ENCODE results near the gene SDHB.

Gene SDHB

DNA sequence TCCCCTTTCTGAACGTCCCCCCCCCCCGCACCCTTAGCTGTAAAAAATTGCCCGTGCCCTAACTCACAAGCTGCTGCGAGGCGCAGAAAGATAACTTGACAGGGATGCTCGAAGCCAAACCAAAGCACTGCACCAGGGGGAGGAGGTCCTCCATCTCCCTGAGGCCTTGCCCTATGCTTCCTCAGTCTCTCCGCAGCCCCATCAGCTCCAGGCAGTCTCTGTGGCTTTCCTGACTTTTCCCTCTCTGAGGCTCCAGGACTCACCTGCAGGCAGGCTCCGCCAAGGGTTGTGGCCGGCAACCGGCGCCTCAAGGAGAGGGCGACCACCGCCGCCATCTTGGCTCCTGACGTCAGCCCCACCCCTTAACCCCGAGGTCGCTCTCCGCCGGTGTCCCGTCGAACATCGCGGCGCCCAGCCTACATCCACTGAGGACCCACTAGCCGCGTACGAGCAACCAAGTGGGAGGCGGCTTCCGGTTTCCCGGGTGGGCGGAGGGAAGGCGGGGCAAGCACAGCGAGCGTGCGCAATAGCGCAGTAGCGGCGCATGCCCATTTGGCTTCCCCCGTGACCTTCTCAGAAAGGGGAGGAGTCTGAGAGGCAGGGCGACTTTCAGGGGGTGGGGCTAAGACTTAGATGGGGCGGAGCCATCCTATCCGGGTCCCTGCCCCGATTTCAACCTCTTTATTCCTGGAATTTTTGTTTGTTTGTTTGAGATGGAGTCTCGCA, at the start of gene SDHB:
Gene SDHB, minus strand, starts transcription at position 348 of the 726 bp plus-strand sequence. Its CDS starts 13 bp downstream, at position 335.
- DNase-seq: peak; percentile 99

DNA sequence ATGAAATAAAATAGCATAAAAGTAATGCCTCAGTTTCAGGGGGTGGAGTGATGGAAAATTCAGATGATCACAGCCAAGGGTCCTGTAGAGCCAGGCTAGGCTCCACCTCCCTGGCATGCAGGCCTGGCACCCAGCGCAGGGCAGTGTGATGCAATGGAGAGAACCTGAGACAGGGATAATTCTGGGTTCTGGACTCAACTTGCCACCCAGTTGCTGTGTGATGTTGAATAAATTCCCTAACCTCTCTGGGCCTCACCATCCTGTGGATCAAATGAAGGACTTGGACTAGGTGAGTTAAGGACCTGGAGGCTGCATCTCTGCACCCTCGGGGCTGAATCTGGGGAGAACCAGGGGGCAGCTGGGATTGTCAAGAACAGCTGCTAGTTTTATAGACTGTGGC, 48.4 kb upstream of the SDHB start:
- DNase-seq: no peak

GRCh38 chr1:17101261-17101660, 47.4 kb upstream of the SDHB start:
- DNase-seq: no peak

DNA sequence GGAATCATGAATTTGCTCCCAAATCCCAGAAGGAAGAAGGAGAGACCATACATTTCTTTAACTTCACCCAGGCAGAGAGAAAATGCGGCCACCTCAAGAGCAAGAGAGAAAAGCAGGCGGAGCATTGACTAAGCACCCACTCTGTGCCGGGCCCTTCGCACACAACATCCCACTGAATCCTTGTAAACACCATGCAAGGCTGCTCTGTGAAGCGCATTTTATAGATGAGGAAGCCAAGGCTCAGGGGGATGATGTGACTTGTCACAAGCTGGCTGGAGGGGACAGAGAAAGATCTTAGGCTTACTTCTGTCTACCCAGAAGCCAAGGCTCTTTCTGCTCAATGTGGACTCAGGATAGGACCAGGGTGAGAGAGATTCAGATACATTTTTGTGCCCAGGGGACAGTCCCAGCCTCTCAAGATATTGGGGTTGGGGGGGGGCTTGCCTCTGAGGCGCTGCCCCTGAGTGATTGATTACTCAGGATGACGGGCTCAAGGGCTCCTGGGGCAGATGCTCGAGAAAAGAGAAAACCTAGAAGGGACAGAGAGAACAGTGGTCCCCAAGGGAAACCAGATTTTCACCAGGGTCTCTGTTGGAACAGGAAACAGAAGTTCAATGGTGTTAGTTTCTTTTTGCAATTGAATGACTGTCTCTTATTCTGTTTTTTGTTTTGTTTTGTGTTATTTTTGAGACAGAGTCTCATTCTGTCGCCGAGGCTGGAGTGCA, 45.9 kb upstream of the SDHB start:
- no peak for DNase-seq

DNA sequence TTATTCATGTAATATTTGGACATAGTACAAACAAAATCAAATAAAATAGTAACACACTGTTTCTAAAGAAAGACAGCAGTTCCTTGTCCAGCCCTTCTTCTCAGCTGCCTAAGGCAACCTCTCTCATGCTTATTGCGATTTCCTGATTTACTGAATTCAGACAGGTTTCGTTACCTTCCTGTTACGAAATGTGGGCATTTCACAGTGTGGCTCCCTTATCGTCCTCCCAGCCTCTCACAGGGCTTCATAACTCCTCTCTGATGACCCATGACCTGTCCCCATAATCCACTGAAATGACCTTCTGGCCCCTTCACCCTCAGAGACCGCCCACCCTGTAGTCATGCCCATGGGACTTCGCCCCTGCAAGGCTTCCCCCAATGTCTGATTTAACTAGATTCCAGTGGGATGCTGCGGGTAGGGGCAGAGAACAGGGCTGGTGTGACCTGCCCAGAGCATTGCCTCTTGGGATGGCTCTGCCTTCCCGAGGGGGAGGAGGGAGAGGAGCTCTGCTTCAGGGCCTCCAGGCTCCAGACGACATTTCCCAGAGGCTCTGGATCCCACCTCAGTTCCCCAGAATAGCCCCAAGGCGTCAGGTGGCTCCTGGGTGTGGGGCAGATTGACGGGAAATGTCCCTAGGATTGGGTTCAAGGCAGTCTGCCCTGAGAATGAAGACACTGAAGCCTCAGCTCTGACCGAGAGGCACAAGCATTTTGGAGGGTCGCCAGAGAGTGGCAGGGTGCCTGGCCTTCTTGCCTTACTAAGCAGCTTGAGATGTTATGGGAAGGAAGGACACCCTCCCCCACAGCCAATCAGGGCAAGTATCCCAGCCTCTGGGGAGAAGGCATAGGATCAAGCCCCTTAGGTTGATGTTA, 44.9 kb upstream of the SDHB start:
- peak; percentile 5 for DNase-seq

DNA sequence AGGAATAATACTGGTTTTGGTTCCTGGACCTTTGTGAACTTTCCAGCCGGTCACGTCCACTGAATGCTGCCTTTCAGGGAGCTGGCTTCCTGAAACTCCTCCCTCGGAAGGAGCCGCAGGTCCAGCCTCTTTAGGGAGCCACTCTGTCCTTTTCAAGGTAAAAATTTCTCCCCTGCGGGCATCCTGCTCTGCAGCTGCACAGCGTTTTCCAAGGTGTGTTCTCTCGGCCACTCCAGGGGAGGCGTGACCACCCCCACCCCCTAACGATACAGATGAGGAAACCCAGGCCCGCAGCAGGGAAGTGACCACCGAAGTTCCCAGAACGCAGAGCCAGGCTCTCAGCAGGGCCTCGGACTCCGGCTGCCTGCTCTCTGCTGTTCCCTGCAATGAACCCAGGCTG, 44.0 kb upstream of the SDHB start:
- DNase-seq: no peak

- DNase-seq: no peak
Observed at GRCh38 chr1:17097147-17097546, 43.3 kb upstream of the SDHB start.

DNA sequence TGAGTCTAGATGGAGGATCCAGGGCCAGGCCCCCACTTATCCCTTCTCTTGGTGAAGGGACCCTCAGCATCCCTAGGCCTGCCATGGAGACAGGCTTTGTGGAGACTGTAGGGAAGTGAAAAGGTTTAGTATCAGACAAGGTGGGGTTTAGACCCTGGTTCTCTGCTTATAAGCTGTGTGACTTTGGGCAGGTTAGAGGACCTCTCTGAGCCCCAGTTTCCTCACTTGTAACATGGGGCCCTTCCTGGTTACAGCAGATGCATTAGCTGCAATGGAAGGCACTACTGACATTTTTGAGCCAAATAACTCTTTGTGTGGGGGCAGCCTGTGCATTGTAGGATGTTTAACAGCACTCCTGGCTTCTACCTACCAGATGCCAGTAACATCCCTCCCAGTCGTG, 42.8 kb upstream of the SDHB start:
- DNase-seq: no peak

GRCh38 chr1:17095141-17095540, 41.3 kb upstream of the SDHB start:
- DNase-seq: no peak

DNA sequence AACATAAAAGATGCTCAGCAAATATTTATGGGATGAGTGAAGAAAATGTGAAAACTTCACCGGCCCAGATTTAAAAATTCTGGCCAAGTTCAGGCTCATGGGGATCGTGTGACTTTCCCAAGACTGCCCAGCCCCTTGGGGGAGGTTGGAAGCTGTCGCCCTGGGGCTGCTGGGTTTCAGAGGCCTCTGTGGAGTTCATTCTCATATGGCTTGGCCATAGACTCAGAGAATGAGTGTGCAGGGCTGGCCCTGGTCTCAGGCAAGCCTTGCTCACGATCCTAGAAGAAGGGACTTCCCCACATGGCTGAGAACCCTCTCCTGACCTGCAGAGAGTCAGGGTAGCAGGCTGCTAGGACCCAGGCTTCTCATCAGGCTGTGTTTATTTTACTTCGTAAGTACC, 40.8 kb upstream of the SDHB start:
- no peak for DNase-seq

- no peak for DNase-seq
Observed at GRCh38 chr1:17093822-17094393, 40.1 kb upstream of the SDHB start.

- DNase-seq: no peak
Observed at GRCh38 chr1:17091252-17091651, 37.4 kb upstream of the SDHB start.

DNA sequence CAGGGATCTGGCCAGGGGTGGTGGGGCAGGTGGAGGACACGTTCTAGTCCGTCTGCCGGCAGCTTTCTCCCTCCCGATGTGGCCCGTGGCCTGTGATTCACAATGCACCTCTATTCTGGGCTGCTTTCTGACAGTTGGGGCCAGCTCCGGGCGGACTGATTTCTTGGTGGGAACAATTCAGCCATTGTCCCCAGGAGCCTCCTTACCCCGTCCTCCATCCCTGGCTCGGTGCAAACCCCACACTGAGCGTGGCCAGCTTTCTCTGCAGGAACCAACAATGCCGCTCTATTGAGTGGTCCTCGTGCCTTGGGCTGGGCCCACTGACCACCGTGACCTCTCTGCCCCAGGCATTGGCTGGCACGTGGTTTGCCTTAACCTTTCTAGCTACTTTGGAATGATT, 35.7 kb upstream of the SDHB start:
- no peak for DNase-seq

DNA sequence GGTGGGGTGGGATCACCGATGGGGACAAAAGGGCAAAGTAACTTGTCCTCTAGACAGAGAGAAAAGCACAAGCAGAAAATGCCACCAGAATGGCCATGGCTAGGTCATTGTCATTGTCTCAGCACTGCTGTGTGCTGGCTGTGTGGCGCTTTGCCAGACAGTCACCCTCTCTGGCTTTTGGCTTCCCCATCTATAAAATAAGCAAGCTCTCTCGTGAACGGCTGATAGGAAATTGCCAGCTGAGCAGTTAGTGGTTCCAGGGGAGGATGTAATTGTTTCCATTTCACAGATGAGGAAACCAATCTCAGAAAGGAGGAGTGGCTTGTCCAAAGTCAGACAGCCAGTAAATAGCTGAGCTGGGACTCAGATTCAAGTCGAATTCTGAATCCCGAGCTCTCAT, 32.9 kb upstream of the SDHB start:
- DNase-seq: no peak

DNA sequence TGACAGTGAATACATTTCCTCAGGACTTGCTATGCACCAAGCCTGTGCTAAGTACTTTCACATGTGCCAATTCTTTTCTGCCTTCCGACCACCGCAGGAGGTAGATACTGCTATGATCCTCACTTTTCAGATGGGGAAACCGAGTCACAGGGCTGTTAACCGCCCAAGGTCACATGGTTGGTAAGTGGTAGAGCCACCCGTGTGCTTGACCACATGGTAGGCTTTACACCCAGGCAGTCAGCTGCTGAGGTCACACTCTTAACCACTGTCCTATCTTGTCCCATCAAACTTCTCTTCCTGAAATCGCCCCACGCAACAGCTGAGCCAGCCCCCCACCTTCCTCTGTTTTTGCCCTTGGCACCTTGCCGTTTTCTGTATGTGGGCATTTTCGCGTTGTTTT, 31.0 kb upstream of the SDHB start:
- DNase-seq: no peak

- no peak for DNase-seq
Observed at GRCh38 chr1:17082761-17083160, 28.9 kb upstream of the SDHB start.

DNA sequence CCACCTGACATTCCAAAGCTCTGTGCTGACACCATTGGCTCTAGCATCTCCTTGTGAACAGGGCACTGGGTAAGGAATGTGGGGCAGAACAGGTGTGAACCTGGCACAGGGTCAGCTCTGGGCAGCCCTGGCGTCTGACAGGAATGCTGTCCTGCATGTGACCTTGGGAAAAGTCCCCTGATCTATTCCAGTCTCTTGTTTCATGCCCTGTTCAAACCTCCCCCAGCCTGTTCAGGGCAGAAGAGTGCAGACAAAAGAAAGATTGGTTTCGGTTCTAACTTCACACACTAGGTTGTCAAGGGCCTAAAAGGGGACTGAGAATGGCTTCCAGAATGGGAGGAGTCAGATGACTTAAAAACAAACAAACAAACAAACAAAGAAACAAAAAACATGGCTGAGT, 27.6 kb upstream of the SDHB start:
- DNase-seq: no peak

DNA sequence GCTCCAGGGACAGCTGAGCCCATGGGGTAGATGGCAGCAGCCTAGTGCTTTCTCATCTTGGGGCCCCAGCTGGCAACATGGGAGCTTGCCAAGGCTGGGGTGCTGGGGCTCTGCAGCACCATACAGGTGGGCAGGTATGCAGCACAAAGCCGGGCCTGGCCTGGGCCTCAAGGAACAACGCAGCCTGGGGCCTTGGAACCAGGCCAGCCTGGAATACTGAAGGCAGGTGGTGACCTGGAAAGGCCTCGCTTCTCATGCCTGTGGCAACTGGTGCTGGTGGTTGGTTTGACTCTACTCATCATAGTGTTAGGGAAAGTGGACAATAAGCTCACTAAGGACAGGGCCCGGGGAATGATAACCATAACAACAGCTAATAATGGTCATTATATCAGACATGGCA, 27.0 kb upstream of the SDHB start:
- DNase-seq: no peak

- DNase-seq: no peak
Observed at GRCh38 chr1:17080085-17080759, 26.4 kb upstream of the SDHB start.

DNA sequence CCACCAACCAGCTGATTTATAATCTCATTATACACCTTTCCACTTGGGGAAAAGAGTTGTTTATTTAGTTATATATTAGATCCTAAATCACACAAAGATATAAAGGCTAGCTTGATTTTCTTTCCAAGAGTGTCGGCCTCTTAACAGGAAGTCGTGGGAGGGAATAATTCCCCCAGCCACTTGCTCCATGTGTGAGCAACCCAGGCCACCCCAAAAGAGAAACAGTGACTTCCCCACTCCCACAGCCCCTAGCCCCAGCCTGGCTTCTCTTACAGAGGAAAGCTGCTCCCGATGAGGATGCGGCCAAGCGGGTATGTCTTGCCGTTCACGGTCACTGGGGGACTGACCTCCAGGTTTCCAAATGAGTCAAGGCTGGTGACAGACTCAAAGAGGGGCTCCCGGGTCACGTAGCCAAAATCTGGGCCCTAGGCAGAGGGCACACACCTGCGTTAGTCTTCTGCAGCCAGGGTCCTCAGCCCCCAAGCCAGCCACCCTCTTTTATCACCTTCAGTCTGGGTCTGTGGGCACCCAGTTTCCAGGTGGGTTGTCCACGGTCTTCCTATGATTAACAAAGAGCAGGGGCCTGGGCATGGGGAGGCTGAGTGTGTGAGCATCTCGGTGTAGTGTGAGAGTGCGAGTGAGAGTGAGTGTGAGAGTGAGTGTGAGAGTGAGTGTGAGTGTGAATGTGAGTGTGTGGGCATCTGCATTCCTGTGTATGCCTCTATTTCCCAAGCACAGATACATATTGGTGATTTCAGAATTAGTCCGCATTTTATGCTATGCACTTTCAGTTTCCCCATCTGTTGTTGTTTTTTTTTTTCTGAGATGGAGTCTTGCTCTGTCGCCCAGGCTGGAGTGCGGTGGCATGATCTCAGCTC, 25.4 kb upstream of the SDHB start:
- DNase-seq: no peak

DNA sequence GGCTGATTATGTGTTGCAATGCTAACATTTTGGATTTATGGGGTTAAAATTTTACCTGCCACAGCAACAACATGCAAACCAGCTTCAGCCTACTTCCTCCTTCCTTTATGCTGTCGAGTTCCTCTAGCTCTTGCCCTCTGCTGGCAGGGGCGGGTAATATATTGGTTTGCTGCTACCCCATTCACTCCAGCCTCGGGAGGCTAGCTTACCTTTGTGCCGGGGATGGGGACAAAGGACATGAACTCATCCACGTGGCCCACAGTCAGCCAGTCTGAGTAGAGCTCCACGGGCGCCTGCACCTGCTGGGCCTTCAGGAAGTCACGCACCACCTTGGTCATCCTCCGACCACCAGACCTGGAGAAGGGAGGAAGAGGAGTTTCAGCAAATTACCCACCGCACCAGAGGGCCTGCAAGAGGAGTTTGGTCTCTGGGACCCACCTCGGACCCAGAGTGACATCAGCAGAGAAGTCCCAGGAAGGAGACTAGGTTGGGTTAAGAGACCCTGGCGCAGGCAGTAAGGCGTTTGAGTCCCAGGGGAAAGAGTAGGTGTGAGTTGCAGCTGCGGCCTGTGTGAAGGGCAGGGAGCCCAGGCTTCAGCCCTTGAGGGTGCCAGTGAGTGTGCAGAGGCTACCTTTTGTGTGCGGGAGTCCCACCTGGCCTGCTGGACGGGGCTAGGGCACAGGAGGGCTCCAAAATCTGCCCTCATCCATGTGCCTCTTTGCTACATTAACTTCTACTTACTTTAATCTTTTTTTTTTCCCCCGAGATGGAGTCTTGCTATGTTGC, 21.8 kb upstream of the SDHB start:
- DNase-seq: peak; percentile 22

All from CD4-positive, alpha-beta T cell treated with Interleukin-21 for 1 hour (primary cell).